WERI-Rb-1 (cell line): Measurements from ENCODE around the gene NUDT16.
"Not testable (repeated sequence)": the region's sequence is repeated elsewhere in the genome, so short reads cannot be mapped to it uniquely, and the experiment has no call there.

Experiments used
- DNase-seq: peaks from one replicate; pipeline ENCODE4 v3.0.0-alpha.2; 2020
- H3K27ac ChIP-seq: fragments of 250-450 bp; sonication (Bioruptor Pico); 2 replicates; pipeline ENCODE4 v1.5.1; 2020; ENCODE audit warnings: mild to moderate bottlenecking, moderate library complexity
- H3K27me3 ChIP-seq: fragments of 250-450 bp; sonication (Bioruptor Pico); 2 replicates; pipeline ENCODE4 v1.5.1; 2021; ENCODE audit warnings: mild to moderate bottlenecking, low read depth, moderate library complexity; ENCODE audit not compliant: insufficient read depth, severe bottlenecking
- H3K36me3 ChIP-seq: fragments of 250-450 bp; sonication (Bioruptor Pico); 2 replicates; pipeline ENCODE4 v1.5.1; 2020; ENCODE audit warnings: mild to moderate bottlenecking, moderate library complexity
- H3K4me3 ChIP-seq: 2 replicates; pipeline ENCODE4 v1.5.1; 2011; ENCODE audit warnings: low read depth, mild to moderate bottlenecking, control low read depth, low read length
- H3K9me3 ChIP-seq: fragments of 250-450 bp; sonication (Bioruptor Pico); 2 replicates; pipeline ENCODE4 v1.5.1; 2021; ENCODE audit warnings: mild to moderate bottlenecking, moderate library complexity; ENCODE audit not compliant: severe bottlenecking
- TF ChIP-seq, protein P1 (sequence below): IDR thresholded peaks from 2 replicates; pipeline ENCODE4 v1.5.1; 2011; ENCODE audit warnings: low read depth, mild to moderate bottlenecking, control low read depth, inconsistent platforms, low read length

The NUDT16 gene

GRCh38 chr3:131357275-131357674 is 24.3 kb upstream of the NUDT16 start:
- H3K36me3 ChIP-seq = no peaks in the 10 kb centered on the region
- no peak overlapping the region for H3K27ac ChIP-seq
- TF ChIP-seq, protein P1, sequence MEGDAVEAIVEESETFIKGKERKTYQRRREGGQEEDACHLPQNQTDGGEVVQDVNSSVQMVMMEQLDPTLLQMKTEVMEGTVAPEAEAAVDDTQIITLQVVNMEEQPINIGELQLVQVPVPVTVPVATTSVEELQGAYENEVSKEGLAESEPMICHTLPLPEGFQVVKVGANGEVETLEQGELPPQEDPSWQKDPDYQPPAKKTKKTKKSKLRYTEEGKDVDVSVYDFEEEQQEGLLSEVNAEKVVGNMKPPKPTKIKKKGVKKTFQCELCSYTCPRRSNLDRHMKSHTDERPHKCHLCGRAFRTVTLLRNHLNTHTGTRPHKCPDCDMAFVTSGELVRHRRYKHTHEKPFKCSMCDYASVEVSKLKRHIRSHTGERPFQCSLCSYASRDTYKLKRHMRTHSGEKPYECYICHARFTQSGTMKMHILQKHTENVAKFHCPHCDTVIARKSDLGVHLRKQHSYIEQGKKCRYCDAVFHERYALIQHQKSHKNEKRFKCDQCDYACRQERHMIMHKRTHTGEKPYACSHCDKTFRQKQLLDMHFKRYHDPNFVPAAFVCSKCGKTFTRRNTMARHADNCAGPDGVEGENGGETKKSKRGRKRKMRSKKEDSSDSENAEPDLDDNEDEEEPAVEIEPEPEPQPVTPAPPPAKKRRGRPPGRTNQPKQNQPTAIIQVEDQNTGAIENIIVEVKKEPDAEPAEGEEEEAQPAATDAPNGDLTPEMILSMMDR = no peak
- H3K4me3 ChIP-seq = no peak overlapping the region
- no peak for DNase-seq
- no peaks in the 10 kb centered on the region for H3K9me3 ChIP-seq
- H3K27me3 ChIP-seq = no peaks in the 10 kb centered on the region

GRCh38 chr3:131360191-131360755 is 21.3 kb upstream of the NUDT16 start:
- DNase-seq = no peak
- TF ChIP-seq, protein P1 = no peak
- H3K27ac ChIP-seq = no peak overlapping the region
- no peak overlapping the region for H3K4me3 ChIP-seq
- H3K36me3 ChIP-seq = no peaks in the 10 kb centered on the region
- no peaks in the 10 kb centered on the region for H3K9me3 ChIP-seq
- H3K27me3 ChIP-seq = no peaks in the 10 kb centered on the region

DNA sequence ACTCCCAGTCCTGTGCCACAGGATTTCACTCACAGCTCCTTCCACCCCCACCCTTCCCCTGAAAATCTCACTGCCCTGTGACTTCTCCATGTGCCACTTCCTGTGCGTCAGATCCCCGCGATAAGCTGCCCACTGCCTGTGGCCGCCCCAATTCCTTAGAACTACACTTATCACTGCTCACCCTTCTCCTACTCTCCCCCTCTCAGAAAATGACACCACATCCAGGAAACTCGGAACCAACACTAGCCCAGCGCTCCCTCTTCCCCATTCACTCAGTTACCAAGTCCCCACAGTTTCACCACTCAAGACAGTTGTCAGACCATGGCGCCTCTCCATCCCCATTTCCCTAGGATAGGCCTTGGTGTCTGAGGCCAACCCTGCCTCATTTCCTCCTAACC is 20.5 kb upstream of the NUDT16 start:
- not testable (repeated sequence) for H3K27me3 ChIP-seq, H3K9me3 ChIP-seq, DNase-seq, H3K27ac ChIP-seq, H3K4me3 ChIP-seq, H3K36me3 ChIP-seq

DNA sequence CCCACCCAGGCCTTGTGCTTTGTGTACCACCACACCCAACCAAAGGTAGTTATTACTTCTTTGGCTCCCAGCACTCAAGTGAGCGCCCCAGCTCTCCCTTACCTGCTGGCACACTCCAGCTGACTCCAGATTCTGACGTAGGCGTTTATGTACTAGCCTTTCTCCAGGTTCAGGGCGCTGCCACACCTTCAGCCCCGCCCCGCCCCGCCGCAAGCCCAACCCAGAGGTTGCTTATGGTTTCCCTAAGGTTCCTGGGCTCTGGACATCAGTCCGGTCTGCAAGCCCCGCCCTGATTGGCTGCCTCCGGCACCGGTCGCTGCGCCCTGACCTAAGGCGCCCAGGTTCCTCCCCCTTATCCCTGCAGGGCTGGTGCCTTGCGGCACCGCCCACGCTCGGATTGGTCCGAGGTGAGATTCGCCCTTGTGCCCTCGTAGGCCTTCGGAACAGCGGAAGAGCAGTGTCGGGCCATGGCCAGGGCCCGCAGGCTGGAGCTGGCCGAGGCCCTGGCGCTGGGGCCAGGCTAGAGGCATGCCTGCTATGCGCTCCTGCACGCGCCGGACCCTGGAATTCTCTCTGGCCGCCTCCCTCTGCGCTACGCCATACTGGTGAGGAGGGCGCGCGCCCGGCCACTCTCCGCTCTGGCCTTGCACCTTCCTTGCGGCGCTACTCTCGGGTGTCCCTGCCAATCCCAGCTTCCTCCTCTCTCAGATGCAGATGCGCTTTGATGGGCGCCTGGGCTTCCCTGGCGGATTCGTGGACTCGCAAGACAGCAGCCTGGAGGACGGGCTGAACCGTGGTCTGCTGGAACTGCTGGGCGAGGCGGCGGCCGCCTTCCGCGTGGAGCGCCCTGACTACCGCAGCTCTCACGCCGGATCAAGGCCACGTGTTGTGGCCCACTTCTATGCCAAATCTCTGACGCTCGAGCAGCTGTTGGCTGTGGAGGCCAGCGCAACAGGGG is 19.8 kb upstream of the NUDT16 start:
- Histone ChIP-seq H3K36me3 (no peaks in the 10 kb centered on the region), H3K27ac (no peak overlapping the region), H3K9me3 (no peaks in the 10 kb centered on the region), H3K27me3 (no peaks in the 10 kb centered on the region), H3K4me3 (no peak overlapping the region)
- TF ChIP-seq, protein P1 = no peak
- DNase-seq = no peak

DNA sequence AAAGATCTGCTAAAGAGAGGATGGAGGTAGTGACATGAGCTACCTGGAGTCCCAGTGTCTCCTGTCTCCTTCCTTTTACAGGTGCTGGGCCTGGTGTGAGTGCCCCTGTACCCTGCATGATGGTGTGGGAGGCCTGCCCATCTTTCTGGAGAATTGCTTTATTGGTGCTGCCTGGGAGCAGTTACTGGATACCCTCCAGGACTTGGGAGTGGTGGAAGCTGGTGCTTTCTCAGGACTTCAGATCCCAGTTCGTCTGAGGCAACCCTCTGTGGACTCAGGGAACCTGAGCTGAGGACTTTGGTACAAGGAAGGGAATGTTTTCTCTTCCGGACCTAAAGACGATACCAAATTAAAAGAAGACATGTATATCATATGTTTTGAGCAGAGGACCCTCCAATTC is 18.3 kb upstream of the NUDT16 start:
- H3K36me3 ChIP-seq = no peaks in the 10 kb centered on the region
- TF ChIP-seq, protein P1 = no peak
- H3K4me3 ChIP-seq = no peak overlapping the region
- no peaks in the 10 kb centered on the region for H3K27me3 ChIP-seq
- DNase-seq = no peak
- no peak overlapping the region for H3K27ac ChIP-seq
- peaks cover under 1% of the 10 kb centered on the region for H3K9me3 ChIP-seq

GRCh38 chr3:131370935-131371687 is 10.5 kb upstream of the NUDT16 start:
- Histone ChIP-seq H3K9me3 (peaks cover 2% of the 10 kb centered on the region), H3K36me3 (no peaks in the 10 kb centered on the region; the same call in 1 of the 2 replicates), H3K27ac (no peak overlapping the region), H3K27me3 (no peaks in the 10 kb centered on the region), H3K4me3 (no peak overlapping the region)
- TF ChIP-seq, protein P1 = no peak
- no peak for DNase-seq
